Measurements from ENCODE around the gene PRKCH. TPM values are rescaled to one million over a fixed set of nuclear protein-coding genes. Genes with fewer than 3 reads are reported as not detected.
A peak's percentile ranks its signal among the peaks of the same experiment; 100 is the strongest.

Gene PRKCH
- total and polyA plus RNA-seq, 7 experiments from 2014 or later, result 191 to 359 (median 314) TPM

DNA sequence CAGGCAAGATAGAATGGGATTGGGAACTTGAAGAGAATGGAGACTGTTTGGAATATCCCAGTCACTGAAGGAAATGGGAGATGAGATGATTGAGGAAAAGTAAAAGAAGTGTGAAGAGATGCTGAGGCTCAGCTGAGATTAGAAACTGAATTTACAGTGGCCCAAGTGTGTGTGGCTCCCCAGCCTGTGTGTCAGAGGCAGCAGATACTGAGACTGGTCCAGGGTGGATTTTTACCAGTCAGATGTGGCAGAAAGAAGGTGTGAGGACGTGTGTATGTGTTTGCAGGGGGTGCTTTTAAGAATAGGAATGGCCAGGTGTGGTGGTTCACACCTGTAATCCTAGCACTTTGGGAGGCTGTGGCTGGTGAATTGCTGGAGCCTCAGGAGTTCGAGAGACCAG lies 42.9 kb downstream of the PRKCH start:
- Histone ChIP-seq H3K27ac (ENCODE audit: low read depth, low read length) (peak overlapping the region; percentile 11), H3K4me1 (ENCODE audit: control insufficient read depth in 2 of 2, insufficient read depth in 2 of 2, low read length in 2 of 2) (peaks cover 73 to 87% of the 10 kb centered on the region in 2 donors), H3K9me3 (ENCODE audit: control insufficient read depth in 2 of 3, low read length in 3 of 3) (no peaks in the 10 kb centered on the region), H3K4me3 (ENCODE audit: low read length) (no peak overlapping the region), H3K27me3 (ENCODE audit: control insufficient read depth in 2 of 2, insufficient read depth in 2 of 2, low read length in 2 of 2) (no peaks in the 10 kb centered on the region), H3K36me3 (ENCODE audit: control insufficient read depth in 2 of 3, insufficient read depth in 3 of 3, low read length in 3 of 3) (no peaks in the 10 kb centered on the region)
- Mint-ChIP-seq H3K27me3 (no peaks in the 10 kb centered on the region), H3K36me3 (peaks cover 0 to 18% (median 7%) of the 10 kb centered on the region in 5 donors), H3K9me3 (peaks cover 0 to 4% (median 0%) of the 10 kb centered on the region in 11 donors), H3K4me1 (peaks cover 0 to 37% (median 21%) of the 10 kb centered on the region in 7 donors), H3K4me3 (no peak overlapping the region), H3K27ac (no peak overlapping the region)
- no peak for ATAC-seq
- ChIA-PET POLR2A (no interaction called here), CTCF (no interaction called here)
- intact Hi-C loops (cut with micrococcal nuclease), result no loop called here
- no peak for DNase-seq

DNA sequence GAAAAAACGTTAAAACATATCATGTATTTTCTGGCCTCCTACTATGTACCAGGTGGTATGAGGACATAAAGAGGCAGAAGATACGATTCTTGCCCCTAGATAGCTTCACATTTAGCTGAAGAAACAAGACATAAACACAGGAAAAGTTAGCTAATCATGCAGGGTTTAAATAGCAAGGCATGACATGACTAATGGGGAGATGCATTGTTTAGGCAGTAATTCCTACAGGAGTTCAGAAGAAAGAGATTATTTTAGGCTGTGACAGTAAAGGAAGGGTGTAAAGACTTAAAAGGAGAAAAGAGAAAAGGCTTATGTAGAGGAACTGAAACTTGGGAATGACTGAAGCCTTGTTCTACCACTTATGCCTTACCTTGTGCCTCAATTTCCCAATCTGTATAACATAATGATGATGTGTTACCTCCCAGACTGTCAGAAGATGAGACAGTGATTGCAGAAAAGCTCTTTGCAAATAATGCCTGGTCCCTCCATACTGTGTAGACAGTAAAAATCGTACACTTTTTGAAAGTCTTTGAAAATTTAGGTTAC lies 44.4 kb downstream of the PRKCH start:
- no peak overlapping the region for H3K27ac Mint-ChIP-seq
- intact Hi-C loops (cut with micrococcal nuclease), result loop anchor here (1.0 to 2.0 kb wide), 5 partner anchors 7 to 23 kb away; no protein-coding TSS in a partner anchor
- H3K9me3 ChIP-seq (ENCODE audit: control insufficient read depth in 2 of 3, low read length in 3 of 3), result no peaks in the 10 kb centered on the region
- CTCF ChIA-PET, result interaction anchor here (0.7 to 1.1 kb wide), 2 partner anchors 21 to 95 kb away, joined by 3 read pairs; no protein-coding TSS in a partner anchor
- peaks cover 0 to 40% (median 15%) of the 10 kb centered on the region in 7 donors for H3K4me1 Mint-ChIP-seq
- no peaks in the 10 kb centered on the region for H3K27me3 ChIP-seq (ENCODE audit: control insufficient read depth in 2 of 2, insufficient read depth in 2 of 2, low read length in 2 of 2)
- H3K9me3 Mint-ChIP-seq, result peaks cover 0 to 4% (median 0%) of the 10 kb centered on the region in 11 donors
- H3K27ac ChIP-seq (ENCODE audit: low read depth, low read length), result peak overlapping the region; percentile 41
- ATAC-seq (no peak), DNase-seq (no peak)
- POLR2A ChIA-PET, result interaction anchor here (0.6 to 1.9 kb wide), 3 partner anchors 10 to 38 kb away, joined by 4 to 6 read pairs (median 5); no protein-coding TSS in a partner anchor
- peak overlapping the region in 1 of 10 donors; percentile 72 for H3K4me3 Mint-ChIP-seq
- H3K36me3 Mint-ChIP-seq, result peaks cover 0 to 18% (median 10%) of the 10 kb centered on the region in 5 donors
- H3K27me3 Mint-ChIP-seq, result no peaks in the 10 kb centered on the region
- no peak overlapping the region for H3K4me3 ChIP-seq (ENCODE audit: low read length)
- H3K4me1 ChIP-seq (ENCODE audit: control insufficient read depth in 2 of 2, insufficient read depth in 2 of 2, low read length in 2 of 2), result peaks cover 70 to 91% of the 10 kb centered on the region in 2 donors
- no peaks in the 10 kb centered on the region for H3K36me3 ChIP-seq (ENCODE audit: control insufficient read depth in 2 of 3, insufficient read depth in 3 of 3, low read length in 3 of 3)

DNA sequence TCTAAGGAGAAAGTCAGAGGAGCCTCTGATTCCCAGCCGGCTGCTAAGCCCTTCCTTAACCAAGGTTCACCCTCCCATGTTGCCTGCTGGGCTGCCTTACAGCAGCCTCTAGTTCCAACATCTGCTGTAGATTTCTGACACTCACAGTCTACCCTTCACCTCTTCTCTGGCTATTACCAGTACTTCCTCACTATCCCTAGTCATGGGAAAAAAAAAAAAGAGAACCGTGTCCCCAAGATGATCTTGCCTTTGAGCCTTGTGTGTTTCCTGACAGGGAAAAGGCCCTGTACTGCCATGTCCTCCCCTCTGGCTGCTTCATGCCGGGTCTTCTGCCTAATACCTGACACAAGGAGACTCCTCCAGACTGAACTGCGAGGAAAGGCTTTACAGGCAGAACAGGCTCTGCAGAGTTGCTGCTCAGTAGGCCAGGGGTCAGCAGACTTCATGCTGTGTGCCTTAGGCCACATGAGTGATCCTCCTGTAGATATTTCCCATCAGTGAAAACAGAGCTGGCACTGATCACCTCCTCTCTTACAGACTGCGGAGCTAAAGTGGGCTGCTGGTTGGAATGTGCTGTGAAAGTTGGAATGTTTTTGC lies 46.8 kb downstream of the PRKCH start:
- Histone ChIP-seq H3K36me3 (ENCODE audit: control insufficient read depth in 2 of 3, insufficient read depth in 3 of 3, low read length in 3 of 3) (no peaks in the 10 kb centered on the region), H3K27ac (ENCODE audit: low read depth, low read length) (peak overlapping the region; percentile 50), H3K9me3 (ENCODE audit: control insufficient read depth in 2 of 3, low read length in 3 of 3) (no peaks in the 10 kb centered on the region), H3K27me3 (ENCODE audit: control insufficient read depth in 2 of 2, insufficient read depth in 2 of 2, low read length in 2 of 2) (no peaks in the 10 kb centered on the region), H3K4me3 (ENCODE audit: low read length) (no peak overlapping the region), H3K4me1 (ENCODE audit: control insufficient read depth in 2 of 2, insufficient read depth in 2 of 2, low read length in 2 of 2) (peaks cover 72 to 91% of the 10 kb centered on the region in 2 donors)
- H3K27me3 Mint-ChIP-seq, result no peaks in the 10 kb centered on the region
- CTCF ChIA-PET, result no interaction called here
- DNase-seq (no peak), ATAC-seq (no peak)
- H3K9me3 Mint-ChIP-seq, result peaks cover 0 to 12% (median 6%) of the 10 kb centered on the region in 11 donors
- intact Hi-C loops (cut with micrococcal nuclease), result loop anchor here in 1 of 2 donors (2.0 kb wide), 1 partner anchor 13 kb away; no protein-coding TSS in a partner anchor
- peak overlapping the region in 5 of 9 donors; percentile 25 to 93 (median 75) for H3K27ac Mint-ChIP-seq
- POLR2A ChIA-PET, result interaction anchor here (0.7 to 1.5 kb wide), 5 partner anchors 10 to 22 kb away, joined by 3 to 7 read pairs (median 3); no protein-coding TSS in a partner anchor
- peak overlapping the region in 7 of 10 donors; percentile 27 to 81 (median 68) for H3K4me3 Mint-ChIP-seq
- H3K4me1 Mint-ChIP-seq, result peaks cover 0 to 54% (median 33%) of the 10 kb centered on the region in 7 donors
- peaks cover 7 to 35% (median 17%) of the 10 kb centered on the region in 5 donors for H3K36me3 Mint-ChIP-seq

DNA sequence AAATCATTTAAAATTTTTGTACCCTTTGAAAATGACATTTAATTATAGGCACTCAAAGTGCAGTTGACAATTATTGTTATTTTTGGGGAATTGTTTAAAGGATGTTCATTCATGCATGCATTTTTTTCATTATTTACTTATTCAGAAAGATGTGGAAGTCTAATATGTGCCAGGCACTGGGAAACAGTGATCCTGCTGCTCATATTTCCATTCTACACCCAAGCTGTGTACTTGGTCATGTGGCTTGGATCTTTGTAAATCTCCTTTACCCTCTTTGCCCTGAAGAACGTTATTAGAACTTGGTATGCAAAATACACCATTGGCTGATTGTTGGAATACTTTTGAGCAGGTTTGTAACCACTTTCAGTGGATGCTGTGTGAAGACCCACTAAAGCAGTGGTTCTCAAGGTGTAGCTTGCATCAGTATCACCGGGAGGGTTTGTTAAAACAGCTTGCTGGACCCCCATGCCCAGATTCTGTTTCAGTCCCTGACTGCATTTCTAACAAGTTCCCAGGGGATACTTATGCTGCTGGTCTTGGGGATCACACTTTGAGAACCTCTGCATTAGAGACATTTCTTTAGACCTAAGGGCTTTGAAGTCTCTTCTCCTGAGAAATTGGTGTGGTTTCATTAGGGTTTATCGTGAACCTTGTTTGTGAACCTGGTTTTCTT lies 47.5 kb downstream of the PRKCH start:
- H3K36me3 ChIP-seq (ENCODE audit: control insufficient read depth in 2 of 3, insufficient read depth in 3 of 3, low read length in 3 of 3), result peaks cover 0 to 1% (median 0%) of the 10 kb centered on the region in 3 experiments
- Mint-ChIP-seq H3K9me3 (peaks cover 0 to 18% (median 11%) of the 10 kb centered on the region in 11 donors), H3K27ac (peak overlapping the region in 5 of 9 donors; percentile 43 to 93 (median 75)), H3K4me1 (peaks cover 0 to 55% (median 35%) of the 10 kb centered on the region in 7 donors), H3K4me3 (peak overlapping the region in 7 of 10 donors; percentile 54 to 81 (median 68)), H3K27me3 (no peaks in the 10 kb centered on the region), H3K36me3 (peaks cover 8 to 42% (median 24%) of the 10 kb centered on the region in 5 donors)
- H3K4me3 ChIP-seq (ENCODE audit: low read length), result peak overlapping the region; percentile 2
- CTCF ChIA-PET, result no interaction called here
- H3K27me3 ChIP-seq (ENCODE audit: control insufficient read depth in 2 of 2, insufficient read depth in 2 of 2, low read length in 2 of 2), result no peaks in the 10 kb centered on the region
- ATAC-seq (no peak), DNase-seq (no peak)
- peaks cover 72 to 89% of the 10 kb centered on the region in 2 donors for H3K4me1 ChIP-seq (ENCODE audit: control insufficient read depth in 2 of 2, insufficient read depth in 2 of 2, low read length in 2 of 2)
- POLR2A ChIA-PET, result interaction anchor here (0.6 to 1.5 kb wide), 5 partner anchors 11 to 116 kb away, joined by 3 to 7 read pairs (median 4); no protein-coding TSS in a partner anchor
- H3K27ac ChIP-seq (ENCODE audit: low read depth, low read length), result peak overlapping the region; percentile 48
- intact Hi-C loops (cut with micrococcal nuclease), result loop anchor here in 1 of 2 donors (1.0 to 2.0 kb wide), 2 partner anchors 8 to 14 kb away; no protein-coding TSS in a partner anchor
- peaks cover 0 to under 1% (median 0%) of the 10 kb centered on the region in 3 experiments for H3K9me3 ChIP-seq (ENCODE audit: control insufficient read depth in 2 of 3, low read length in 3 of 3)

DNA sequence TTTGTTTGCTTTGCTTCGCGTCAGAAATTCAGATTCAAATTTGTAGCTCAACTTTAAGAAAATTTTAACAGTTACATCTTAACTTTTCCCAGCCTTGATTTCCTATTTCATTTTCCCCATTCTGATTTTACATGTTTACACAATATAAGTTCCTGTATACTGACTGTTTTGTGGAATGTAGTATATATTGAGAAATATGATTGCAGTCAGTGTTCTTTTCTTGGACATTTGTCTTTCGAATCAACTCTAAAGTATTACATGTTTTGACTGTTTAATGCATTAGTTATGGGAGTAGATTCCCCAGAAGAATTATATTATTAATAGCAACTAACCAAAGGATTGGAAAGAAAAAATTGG lies 48.1 kb downstream of the PRKCH start:
- intact Hi-C loops (cut with micrococcal nuclease), result loop anchor here in 1 of 2 donors (1.0 to 2.0 kb wide), 2 partner anchors 8 to 15 kb away; no protein-coding TSS in a partner anchor
- H3K9me3 ChIP-seq (ENCODE audit: control insufficient read depth in 2 of 3, low read length in 3 of 3), result peaks cover 0 to 6% (median 0%) of the 10 kb centered on the region in 3 experiments
- peak overlapping the region; percentile 2 for H3K4me3 ChIP-seq (ENCODE audit: low read length)
- peaks cover 8 to 48% (median 29%) of the 10 kb centered on the region in 5 donors for H3K36me3 Mint-ChIP-seq
- H3K9me3 Mint-ChIP-seq, result peaks cover 0 to 23% (median 16%) of the 10 kb centered on the region in 11 donors
- no peaks in the 10 kb centered on the region for H3K27me3 Mint-ChIP-seq
- POLR2A ChIA-PET, result interaction anchor here (0.6 to 1.5 kb wide), 4 partner anchors 11 to 115 kb away, joined by 3 to 7 read pairs (median 4); no protein-coding TSS in a partner anchor
- CTCF ChIA-PET, result no interaction called here
- no peaks in the 10 kb centered on the region for H3K27me3 ChIP-seq (ENCODE audit: control insufficient read depth in 2 of 2, insufficient read depth in 2 of 2, low read length in 2 of 2)
- peaks cover 0 to 6% (median under 1%) of the 10 kb centered on the region in 3 experiments for H3K36me3 ChIP-seq (ENCODE audit: control insufficient read depth in 2 of 3, insufficient read depth in 3 of 3, low read length in 3 of 3)
- H3K27ac Mint-ChIP-seq, result peak overlapping the region in 5 of 9 donors; percentile 43 to 93 (median 75)
- H3K4me1 ChIP-seq (ENCODE audit: control insufficient read depth in 2 of 2, insufficient read depth in 2 of 2, low read length in 2 of 2), result peaks cover 68 to 84% of the 10 kb centered on the region in 2 donors
- DNase-seq (no peak), ATAC-seq (no peak)
- peak overlapping the region; percentile 48 for H3K27ac ChIP-seq (ENCODE audit: low read depth, low read length)
- peak overlapping the region in 7 of 10 donors; percentile 54 to 81 (median 68) for H3K4me3 Mint-ChIP-seq
- H3K4me1 Mint-ChIP-seq, result peaks cover 0 to 55% (median 35%) of the 10 kb centered on the region in 7 donors

DNA sequence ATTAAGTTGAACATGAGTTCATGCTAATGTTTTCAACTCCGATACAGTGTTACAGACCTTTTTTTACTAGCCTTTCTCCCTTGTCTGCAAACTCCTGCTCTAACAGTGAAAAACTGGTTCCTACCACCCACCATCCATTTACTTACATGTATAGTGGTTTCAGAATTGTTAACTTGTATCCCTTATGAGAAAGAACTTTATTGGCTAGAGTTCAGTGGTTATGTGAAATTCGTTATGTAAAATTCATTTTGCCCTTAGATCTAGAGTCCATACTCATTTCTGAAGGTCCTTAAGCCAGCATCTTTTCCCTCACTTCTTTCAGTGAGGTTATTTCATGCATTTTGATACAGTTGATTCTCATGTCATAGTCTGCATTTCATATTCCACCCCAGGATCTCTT lies 51.0 kb downstream of the PRKCH start:
- H3K36me3 Mint-ChIP-seq, result peaks cover 19 to 71% (median 52%) of the 10 kb centered on the region in 5 donors
- no peak overlapping the region for H3K27ac ChIP-seq (ENCODE audit: low read depth, low read length)
- intact Hi-C loops (cut with micrococcal nuclease), result loop anchor here in 1 of 2 donors (1.0 kb wide), 1 partner anchor 8 kb away; no protein-coding TSS in a partner anchor
- peaks cover 54 to 69% of the 10 kb centered on the region in 2 donors for H3K4me1 ChIP-seq (ENCODE audit: control insufficient read depth in 2 of 2, insufficient read depth in 2 of 2, low read length in 2 of 2)
- peaks cover 0 to 14% (median 4%) of the 10 kb centered on the region in 3 experiments for H3K36me3 ChIP-seq (ENCODE audit: control insufficient read depth in 2 of 3, insufficient read depth in 3 of 3, low read length in 3 of 3)
- ChIA-PET CTCF (no interaction called here), POLR2A (interaction anchor here (0.7 to 1.4 kb wide), 2 partner anchors 23 to 40 kb away, joined by 3 read pairs; no protein-coding TSS in a partner anchor)
- H3K4me1 Mint-ChIP-seq, result peaks cover 11 to 80% (median 57%) of the 10 kb centered on the region in 7 donors
- H3K27me3 Mint-ChIP-seq, result no peaks in the 10 kb centered on the region
- peak overlapping the region; percentile 25 to 90 (median 68) for H3K27ac Mint-ChIP-seq
- DNase-seq (no peak), ATAC-seq (no peak)
- peaks cover 5 to 51% (median 37%) of the 10 kb centered on the region in 11 donors for H3K9me3 Mint-ChIP-seq
- peak overlapping the region in 7 of 10 donors; percentile 10 to 74 (median 48) for H3K4me3 Mint-ChIP-seq
- no peaks in the 10 kb centered on the region for H3K27me3 ChIP-seq (ENCODE audit: control insufficient read depth in 2 of 2, insufficient read depth in 2 of 2, low read length in 2 of 2)
- H3K9me3 ChIP-seq (ENCODE audit: control insufficient read depth in 2 of 3, low read length in 3 of 3), result peaks cover 0 to 19% (median 0%) of the 10 kb centered on the region in 3 experiments
- H3K4me3 ChIP-seq (ENCODE audit: low read length), result no peak overlapping the region

All from naive thymus-derived CD4-positive, alpha-beta T cell (primary cell).